Transverse colon (tissue), 4 donors: Measurements from ENCODE around the gene PACS1. TPM values are rescaled to one million over a fixed set of nuclear protein-coding genes. Genes with fewer than 3 reads are reported as not detected.

Experiments
- DNase-seq: peaks from one replicate; pipeline ENCODE4 v3.0.0-alpha.2; 2019
- H3K27ac ChIP-seq, 4 donors: fragments of 200-600 bp; sonication (generic); 2 replicates each; pipeline ENCODE4 v1.5.1; 2016 to 2018; ENCODE audit warnings: inconsistent platforms in 4 of 4
- H3K27me3 ChIP-seq: fragments of 200-600 bp; sonication (generic); 2 replicates; pipeline ENCODE4 v1.5.1; 2017; ENCODE audit warnings: inconsistent platforms
- H3K36me3 ChIP-seq, 4 donors: fragments of 200-600 bp; sonication (generic); 2 replicates each; pipeline ENCODE4 v1.5.1; 2017 to 2019; ENCODE audit warnings: inconsistent platforms in 4 of 4
- H3K4me1 ChIP-seq, 4 donors: fragments of 200-600 bp; sonication (generic); 2 replicates each; pipeline ENCODE4 v1.5.1; 2017 to 2020; ENCODE audit warnings: inconsistent platforms in 4 of 4
- H3K4me3 ChIP-seq, 4 donors: fragments of 200-600 bp; sonication (generic); 1 replicate in 1 of 4; 2 replicates in 3 of 4; pipeline versions ENCODE4 v1.5.1 to v1.6.1; 2017 to 2019; ENCODE audit warnings: inconsistent platforms in 4 of 4
- H3K9me3 ChIP-seq, 2 donors: fragments of 200-600 bp; sonication (generic); 2 replicates each; pipeline ENCODE4 v1.5.1; 2017 to 2019; ENCODE audit warnings: inconsistent platforms in 2 of 2
- CTCF ChIP-seq, 5 experiments: fragments of 200-600 bp in 3 of 5; fragments of 450-650 bp in 2 of 5; sonication (generic) in 3 of 5; IDR thresholded peaks; 1 replicate in 2 of 5; 2 replicates in 3 of 5; pipeline ENCODE4 v1.5.1; 2016 to 2017; ENCODE audit warnings: antibody characterized with exemption in 5 of 5, inconsistent platforms in 3 of 5, mild to moderate bottlenecking in 2 of 5, moderate library complexity in 1 of 5
- EP300 ChIP-seq: sonication (generic); formaldehyde crosslinking; IDR thresholded peaks from one replicate; pipeline ENCODE4 v1.6.1; 2017; ENCODE audit warnings: antibody characterized with exemption, low read depth
- POLR2A ChIP-seq: fragments of 450-650 bp; IDR thresholded peaks from one replicate; pipeline ENCODE4 v1.6.1; 2016; ENCODE audit warnings: antibody characterized with exemption, mild to moderate bottlenecking, moderate library complexity
- POLR2AphosphoS5 ChIP-seq, 3 donors: sonication (generic); formaldehyde crosslinking; IDR thresholded peaks; one replicate each; pipeline ENCODE4 v1.6.1; 2016; ENCODE audit warnings: antibody characterized with exemption in 3 of 3
- WGBS, 2 donors: methylation state at CpG; one replicate each; pipeline ENCODE4 v1.1.5; 2018; ENCODE audit warnings: low coverage in 1 of 2; 5-methylcytosine and 5-hydroxymethylcytosine counted together
- in situ Hi-C, 4 donors: fragments of 200-750 bp; cut with MboI; loops; one replicate each; pipeline versions ENCODE4 v1.15.0 to v1.15.1; 2017; ENCODE audit warnings: low sequenced_read_pairs in 3 of 4, low pct_ligation_motif_present in 1 of 4, low pct_unique_long_range_greater_than_20kb in 1 of 4
- intact Hi-C: fragments of 100-400 bp; cut with DNase I; formaldehyde crosslinking; loops from one replicate; pipeline ENCODE4 v1.15.1; 2023; ENCODE audit warnings: low total_unique reads
- total RNA-seq, 4 donors: library from RNA; depleted of rRNA; stranded (reverse); fragments of >200 nt; gene quantifications; one replicate each; pipeline ENCODE4 v1.1.0, GENCODE V29; 2016

The PACS1 gene
- total RNA-seq, 4 donors from 2014 or later, result 9.8 to 52.0 (median 27.2) TPM

DNA sequence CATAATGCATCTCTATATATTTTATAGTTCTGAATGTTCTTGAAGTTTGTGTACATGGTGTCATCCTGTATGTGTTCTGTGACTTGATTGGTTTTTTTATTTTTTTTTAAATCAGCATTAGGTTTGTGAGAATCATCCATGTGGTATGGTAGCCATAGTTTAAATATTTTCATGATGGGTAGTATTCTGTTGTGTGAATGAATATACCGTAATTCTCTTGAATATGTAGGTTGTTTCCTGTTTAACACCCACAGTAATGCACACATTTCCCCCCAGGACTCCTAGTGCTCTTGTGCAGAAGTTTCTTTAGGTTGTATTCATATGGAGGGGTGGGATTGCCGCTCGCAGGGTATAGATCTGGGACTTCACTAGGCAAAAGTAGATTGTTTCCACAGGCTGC is 2.0 kb downstream of the PACS1 start:
- no peak for DNase-seq
- WGBS, 2 donors, result 80 to 83% methylated on average over 1 to 3 of the region's 3 CpGs
- H3K27ac ChIP-seq, result peak overlapping the region in 2 of 4 donors; percentile 93
- in situ Hi-C loops (no loop called here), intact Hi-C loops (loop anchor here (5.0 kb wide), 1 partner anchor 1050 kb away; no protein-coding TSS in a partner anchor)
- peak overlapping the region in 1 of 4 donors; percentile 83 for H3K4me3 ChIP-seq
- peaks cover 10 to 34% (median 24%) of the 10 kb centered on the region in 4 donors for H3K4me1 ChIP-seq
- TF ChIP-seq POLR2A (no peak), CTCF (IDR thresholded peaks at IDR 0.05) (no peak), EP300 (no peak), POLR2AphosphoS5 (IDR thresholded peaks at IDR 0.05) (no peak)
- H3K27me3 ChIP-seq, result no peaks in the 10 kb centered on the region
- no peaks in the 10 kb centered on the region for H3K9me3 ChIP-seq
- peaks cover 0 to 11% (median 1%) of the 10 kb centered on the region in 4 donors for H3K36me3 ChIP-seq

- no peak for DNase-seq
- H3K27ac ChIP-seq, result no peak overlapping the region
- H3K4me1 ChIP-seq, result peaks cover 10 to 34% (median 24%) of the 10 kb centered on the region in 4 donors
- peaks cover 0 to 6% (median 0%) of the 10 kb centered on the region in 4 donors for H3K36me3 ChIP-seq
- no peak for TF ChIP-seq POLR2A
- no peak for TF ChIP-seq POLR2AphosphoS5 (IDR thresholded peaks at IDR 0.05)
- peak overlapping the region in 1 of 4 donors; percentile 83 for H3K4me3 ChIP-seq
- H3K9me3 ChIP-seq, result no peaks in the 10 kb centered on the region
- in situ Hi-C loops, result no loop called here
- 83 to 85% methylated on average over 6 to 8 of the region's 8 CpGs for WGBS, 2 donors
- no peaks in the 10 kb centered on the region for H3K27me3 ChIP-seq
- intact Hi-C loops, result loop anchor here (5.0 kb wide), 1 partner anchor 1050 kb away; no protein-coding TSS in a partner anchor
Measured at GRCh38 chr11:66072518-66072917, 2.4 kb downstream of the PACS1 start.

GRCh38 chr11:66073669-66074068 is 3.6 kb downstream of the PACS1 start:
- DNase-seq, result no peak
- in situ Hi-C loops (no loop called here), intact Hi-C loops (loop anchor here (5.0 kb wide), 1 partner anchor 1049 kb away; no protein-coding TSS in a partner anchor)
- H3K27ac ChIP-seq, result no peak overlapping the region
- no peak for TF ChIP-seq CTCF (IDR thresholded peaks at IDR 0.05)
- peaks cover 7 to 27% (median 21%) of the 10 kb centered on the region in 4 donors for H3K4me1 ChIP-seq
- H3K9me3 ChIP-seq, result no peaks in the 10 kb centered on the region
- no peaks in the 10 kb centered on the region for H3K36me3 ChIP-seq
- H3K27me3 ChIP-seq, result no peaks in the 10 kb centered on the region
- H3K4me3 ChIP-seq, result no peak overlapping the region
- WGBS, 2 donors, result 94% methylated on average over 1 of the region's 1 CpG; no CpG with 5 or more reads in 1 of the 2 donors

GRCh38 chr11:66075273-66075672 is 5.2 kb downstream of the PACS1 start:
- TF ChIP-seq CTCF (IDR thresholded peaks at IDR 0.05) (no peak), EP300 (no peak), POLR2A (no peak), POLR2AphosphoS5 (IDR thresholded peaks at IDR 0.05) (no peak)
- Histone ChIP-seq H3K27me3 (no peaks in the 10 kb centered on the region), H3K36me3 (no peaks in the 10 kb centered on the region), H3K9me3 (no peaks in the 10 kb centered on the region), H3K4me3 (no peak overlapping the region), H3K27ac (no peak overlapping the region), H3K4me1 (peaks cover 2 to 30% (median 21%) of the 10 kb centered on the region in 4 donors)
- no peak for DNase-seq
- in situ Hi-C loops (no loop called here), intact Hi-C loops (no loop called here)
- 100% methylated on average over 4 of the region's 4 CpGs; no CpG with 5 or more reads in 1 of the 2 donors for WGBS, 2 donors

DNA sequence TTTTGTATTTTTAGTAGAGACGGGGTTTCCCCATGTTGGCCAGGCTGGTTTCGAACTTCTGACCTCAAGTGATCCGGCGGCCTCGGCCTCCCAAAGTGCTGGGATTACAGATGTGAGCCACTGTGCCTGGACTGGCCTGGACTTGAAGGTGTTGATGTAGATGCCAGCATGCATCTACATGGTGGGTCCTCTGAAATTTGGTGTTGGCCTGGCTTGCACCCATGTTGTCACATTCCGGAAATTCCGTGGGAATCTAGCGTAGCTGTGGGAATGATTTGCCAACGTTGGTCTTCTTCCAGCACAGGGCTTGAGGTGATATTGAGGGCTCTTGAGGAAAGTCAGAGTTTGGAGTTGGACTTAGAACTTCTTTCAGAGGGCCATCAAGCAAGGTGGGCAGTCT is 6.5 kb downstream of the PACS1 start:
- DNase-seq, result no peak
- 82% methylated on average over 9 of the region's 9 CpGs; no CpG with 5 or more reads in 1 of the 2 donors for WGBS, 2 donors
- in situ Hi-C loops, result no loop called here
- intact Hi-C loops, result no loop called here
- TF ChIP-seq EP300 (no peak), POLR2AphosphoS5 (IDR thresholded peaks at IDR 0.05) (no peak), CTCF (IDR thresholded peaks at IDR 0.05) (no peak), POLR2A (no peak)
- H3K9me3 ChIP-seq, result no peaks in the 10 kb centered on the region
- H3K36me3 ChIP-seq, result no peaks in the 10 kb centered on the region
- H3K4me1 ChIP-seq, result peaks cover 15 to 34% (median 26%) of the 10 kb centered on the region in 4 donors
- H3K4me3 ChIP-seq, result no peak overlapping the region
- no peaks in the 10 kb centered on the region for H3K27me3 ChIP-seq
- H3K27ac ChIP-seq, result no peak overlapping the region
